ENCODE data around the gene C16orf74.

- TF ChIP-seq EZH2 (IDR thresholded peaks at IDR 0.05; ENCODE audit: insufficient read depth, poor library complexity, severe bottlenecking) (no peak), EZH2phosphoT487 (IDR thresholded peaks at IDR 0.05; ENCODE audit: insufficient read depth, low read depth) (no peak)
Measured at GRCh38 chr16:85781156-85781555, 30.3 kb upstream of the C16orf74 start.

All from GM23248 (cell line).